Neural progenitor cell (in vitro differentiated cells): ENCODE results near the gene DLG2.

ENCODE experiments used
- CTCF ChIP-seq: fragments of 200-600 bp; sonication (generic); IDR thresholded peaks from 2 replicates; pipeline ENCODE4 v1.5.1; 2017; ENCODE audit warnings: antibody characterized with exemption, mild to moderate bottlenecking
- EZH2 ChIP-seq: fragments of 200-600 bp; sonication (generic); IDR thresholded peaks from 2 replicates; pipeline ENCODE4 v1.6.1; 2017; ENCODE audit warnings: antibody characterized with exemption, mild to moderate bottlenecking, moderate library complexity
- EZH2phosphoT487 ChIP-seq: fragments of 200-600 bp; sonication (generic); IDR thresholded peaks from 2 replicates; pipeline ENCODE4 v1.6.1; 2017; ENCODE audit warnings: antibody characterized with exemption

DNA sequence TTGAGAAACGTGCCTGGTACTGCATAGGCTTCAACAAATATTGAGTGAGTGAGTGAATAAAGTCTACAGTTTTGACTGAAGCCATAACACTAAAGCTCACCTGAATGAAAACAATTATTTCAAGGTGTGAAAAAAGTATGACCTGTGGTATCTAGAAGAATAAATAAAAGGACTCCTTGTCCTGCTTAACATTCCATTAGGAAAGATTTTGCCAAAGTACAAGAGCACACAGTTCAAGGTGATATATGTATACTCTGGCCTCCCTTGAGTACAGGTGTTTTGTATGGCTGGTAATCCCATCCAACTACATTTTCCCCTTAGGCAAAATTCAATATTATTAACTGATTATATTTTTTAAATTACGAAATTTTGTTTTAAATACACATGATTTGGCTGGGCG is 39.5 kb upstream of the DLG2 start:
- no peak for TF ChIP-seq CTCF
- TF ChIP-seq EZH2: no peak
- no peak for TF ChIP-seq EZH2phosphoT487
